ENCODE results near the gene MAP1LC3B2. TPM values are rescaled to one million over a fixed set of nuclear protein-coding genes. Genes with fewer than 3 reads are reported as not detected.
"Not testable (repeated sequence)": the region's sequence is repeated elsewhere in the genome, so short reads cannot be mapped to it uniquely, and the experiment has no call there.

Gene MAP1LC3B2
- total RNA-seq, 2 experiments from 2014 or later = 1.2 to 1.5 TPM

- H3K27ac Mint-ChIP-seq = no peak overlapping the region
- intact Hi-C loops (cut with micrococcal nuclease) = no loop called here
- no peak for DNase-seq
- no peaks in the 10 kb centered on the region for H3K27me3 Mint-ChIP-seq (ENCODE audit: low read depth)
- H3K4me1 Mint-ChIP-seq (ENCODE audit: low read depth) = no peaks in the 10 kb centered on the region
- peaks cover 4% of the 10 kb centered on the region for H3K9me3 Mint-ChIP-seq
- CTCF ChIA-PET = no interaction called here
- H3K4me3 Mint-ChIP-seq = no peak overlapping the region
- H3K36me3 Mint-ChIP-seq (ENCODE audit: low read depth) = no peaks in the 10 kb centered on the region
These were observed 11.9 kb downstream of the MAP1LC3B2 start for GRCh38 chr12:116571089-116571488.

GRCh38 chr12:116573776-116574175 lies 14.6 kb downstream of the MAP1LC3B2 start:
- intact Hi-C loops (cut with micrococcal nuclease) = no loop called here
- Mint-ChIP-seq H3K36me3 (ENCODE audit: low read depth) (no peaks in the 10 kb centered on the region), H3K27ac (no peak overlapping the region), H3K4me1 (ENCODE audit: low read depth) (no peaks in the 10 kb centered on the region), H3K9me3 (peaks cover 4% of the 10 kb centered on the region), H3K27me3 (ENCODE audit: low read depth) (no peaks in the 10 kb centered on the region), H3K4me3 (no peak overlapping the region)
- DNase-seq = no peak
- CTCF ChIA-PET = no interaction called here

GRCh38 chr12:116575754-116576153 lies 16.6 kb downstream of the MAP1LC3B2 start:
- DNase-seq; H3K4me3 Mint-ChIP-seq; intact Hi-C loops (cut with micrococcal nuclease); H3K9me3 Mint-ChIP-seq; CTCF ChIA-PET; H3K36me3 Mint-ChIP-seq (ENCODE audit: low read depth); H3K4me1 Mint-ChIP-seq (ENCODE audit: low read depth); H3K27me3 Mint-ChIP-seq (ENCODE audit: low read depth); H3K27ac Mint-ChIP-seq: not testable (repeated sequence)

- intact Hi-C loops (cut with micrococcal nuclease) = no loop called here
- DNase-seq = no peak
- H3K4me1 Mint-ChIP-seq (ENCODE audit: low read depth) = no peaks in the 10 kb centered on the region
- CTCF ChIA-PET = interaction anchor here (0.7 to 0.9 kb wide), 3 partner anchors 23 to 192 kb away, joined by 3 to 6 read pairs (median 3); no protein-coding TSS in a partner anchor
- H3K27ac Mint-ChIP-seq = no peak overlapping the region
- no peaks in the 10 kb centered on the region for H3K36me3 Mint-ChIP-seq (ENCODE audit: low read depth)
- no peaks in the 10 kb centered on the region for H3K27me3 Mint-ChIP-seq (ENCODE audit: low read depth)
- H3K9me3 Mint-ChIP-seq = no peaks in the 10 kb centered on the region
- H3K4me3 Mint-ChIP-seq = no peak overlapping the region
These were observed 18.0 kb downstream of the MAP1LC3B2 start for GRCh38 chr12:116577154-116577561.

- Mint-ChIP-seq H3K4me1 (ENCODE audit: low read depth) (no peaks in the 10 kb centered on the region), H3K36me3 (ENCODE audit: low read depth) (no peaks in the 10 kb centered on the region), H3K4me3 (no peak overlapping the region), H3K9me3 (no peaks in the 10 kb centered on the region), H3K27me3 (ENCODE audit: low read depth) (no peaks in the 10 kb centered on the region), H3K27ac (no peak overlapping the region)
- CTCF ChIA-PET = no interaction called here
- intact Hi-C loops (cut with micrococcal nuclease) = no loop called here
- DNase-seq = no peak
These were observed 18.9 kb downstream of the MAP1LC3B2 start for GRCh38 chr12:116578051-116578450.

GRCh38 chr12:116582610-116583009 lies 23.4 kb downstream of the MAP1LC3B2 start:
- no peak overlapping the region for H3K27ac Mint-ChIP-seq
- H3K4me3 Mint-ChIP-seq = no peak overlapping the region
- peaks cover 9% of the 10 kb centered on the region for H3K9me3 Mint-ChIP-seq
- CTCF ChIA-PET = interaction anchor here (0.6 kb wide), 1 partner anchor 21 kb away, joined by 5 read pairs; no protein-coding TSS in a partner anchor
- intact Hi-C loops (cut with micrococcal nuclease) = no loop called here
- no peak for DNase-seq
- peaks cover 3% of the 10 kb centered on the region for H3K36me3 Mint-ChIP-seq (ENCODE audit: low read depth)
- no peaks in the 10 kb centered on the region for H3K27me3 Mint-ChIP-seq (ENCODE audit: low read depth)
- no peaks in the 10 kb centered on the region for H3K4me1 Mint-ChIP-seq (ENCODE audit: low read depth)

- H3K4me1 Mint-ChIP-seq (ENCODE audit: low read depth) = no peaks in the 10 kb centered on the region
- CTCF ChIA-PET = no interaction called here
- intact Hi-C loops (cut with micrococcal nuclease) = no loop called here
- H3K36me3 Mint-ChIP-seq (ENCODE audit: low read depth) = peaks cover 3% of the 10 kb centered on the region
- DNase-seq = no peak
- H3K4me3 Mint-ChIP-seq = no peak overlapping the region
- H3K9me3 Mint-ChIP-seq = peaks cover 9% of the 10 kb centered on the region
- H3K27ac Mint-ChIP-seq = no peak overlapping the region
- H3K27me3 Mint-ChIP-seq (ENCODE audit: low read depth) = no peaks in the 10 kb centered on the region
These were observed 24.0 kb downstream of the MAP1LC3B2 start for GRCh38 chr12:116583129-116583694.

- CTCF ChIA-PET = no interaction called here
- intact Hi-C loops (cut with micrococcal nuclease) = no loop called here
These were observed 28.1 kb downstream of the MAP1LC3B2 start for GRCh38 chr12:116587270-116587669.

GRCh38 chr12:116588390-116589028 lies 29.3 kb downstream of the MAP1LC3B2 start:
- Mint-ChIP-seq H3K27me3 (ENCODE audit: low read depth) (no peaks in the 10 kb centered on the region), H3K27ac (no peak overlapping the region), H3K4me3 (no peak overlapping the region), H3K36me3 (ENCODE audit: low read depth) (peaks cover 3% of the 10 kb centered on the region), H3K4me1 (ENCODE audit: low read depth) (peaks cover 8% of the 10 kb centered on the region), H3K9me3 (peaks cover 9% of the 10 kb centered on the region)
- DNase-seq = no peak
- intact Hi-C loops (cut with micrococcal nuclease) = no loop called here
- CTCF ChIA-PET = interaction anchor here (0.6 to 0.7 kb wide), 2 partner anchors 21 to 292 kb away, joined by 3 read pairs; no protein-coding TSS in a partner anchor

More at GRCh38 chr12:116587270-116587669, 28.1 kb downstream of the MAP1LC3B2 start:
- peaks cover 5% of the 10 kb centered on the region for H3K4me1 Mint-ChIP-seq (ENCODE audit: low read depth)
- H3K36me3 Mint-ChIP-seq (ENCODE audit: low read depth) = peaks cover 3% of the 10 kb centered on the region
- no peaks in the 10 kb centered on the region for H3K27me3 Mint-ChIP-seq (ENCODE audit: low read depth)
- no peak for DNase-seq
- H3K4me3 Mint-ChIP-seq = no peak overlapping the region
- H3K27ac Mint-ChIP-seq = no peak overlapping the region
- peaks cover 9% of the 10 kb centered on the region for H3K9me3 Mint-ChIP-seq

- peaks cover 6% of the 10 kb centered on the region for H3K9me3 Mint-ChIP-seq
- H3K36me3 Mint-ChIP-seq (ENCODE audit: low read depth) = peaks cover 3% of the 10 kb centered on the region
- H3K27me3 Mint-ChIP-seq (ENCODE audit: low read depth) = no peaks in the 10 kb centered on the region
- peaks cover 15% of the 10 kb centered on the region for H3K4me1 Mint-ChIP-seq (ENCODE audit: low read depth)
- CTCF ChIA-PET = interaction anchor here (0.7 kb wide), 2 partner anchors 30 to 101 kb away, joined by 3 read pairs; no protein-coding TSS in a partner anchor
- no peak for DNase-seq
- H3K27ac Mint-ChIP-seq = no peak overlapping the region
- intact Hi-C loops (cut with micrococcal nuclease) = no loop called here
- H3K4me3 Mint-ChIP-seq = no peak overlapping the region
These were observed 30.4 kb downstream of the MAP1LC3B2 start for GRCh38 chr12:116589581-116589980.

GRCh38 chr12:116590561-116590960 lies 31.4 kb downstream of the MAP1LC3B2 start:
- intact Hi-C loops (cut with micrococcal nuclease) = no loop called here
- CTCF ChIA-PET = interaction anchor here (0.7 kb wide), 3 partner anchors 31 to 348 kb away, joined by 3 read pairs; no protein-coding TSS in a partner anchor
- peaks cover 19% of the 10 kb centered on the region for H3K4me1 Mint-ChIP-seq (ENCODE audit: low read depth)
- no peaks in the 10 kb centered on the region for H3K36me3 Mint-ChIP-seq (ENCODE audit: low read depth)
- no peak overlapping the region for H3K27ac Mint-ChIP-seq
- no peak for DNase-seq
- no peaks in the 10 kb centered on the region for H3K27me3 Mint-ChIP-seq (ENCODE audit: low read depth)
- H3K9me3 Mint-ChIP-seq = no peaks in the 10 kb centered on the region
- no peak overlapping the region for H3K4me3 Mint-ChIP-seq

- DNase-seq = no peak
These were observed 32.9 kb downstream of the MAP1LC3B2 start for GRCh38 chr12:116591855-116592637.

More at GRCh38 chr12:116591855-116592637, 32.9 kb downstream of the MAP1LC3B2 start:
- Mint-ChIP-seq H3K4me1 (ENCODE audit: low read depth) (peaks cover 19% of the 10 kb centered on the region), H3K27me3 (ENCODE audit: low read depth) (no peaks in the 10 kb centered on the region), H3K27ac (no peak overlapping the region), H3K4me3 (no peak overlapping the region), H3K36me3 (ENCODE audit: low read depth) (no peaks in the 10 kb centered on the region), H3K9me3 (no peaks in the 10 kb centered on the region)
- CTCF ChIA-PET = no interaction called here
- intact Hi-C loops (cut with micrococcal nuclease) = no loop called here

Measured in activated naive CD4-positive, alpha-beta T cell treated with anti-CD3 and anti-CD28 coated beads for 36 hours (primary cell).